HG03159 (cell line): ENCODE results near the gene PLXDC1.

Experiments used
- ATAC-seq: cut with Tn5 transposase; IDR thresholded peaks from one replicate; pipeline ENCODE4 v1.9.1; 2021; ENCODE audit warnings: mild to moderate bottlenecking, moderate library complexity; ENCODE audit not compliant: unreplicated experiment

Gene PLXDC1

GRCh38 chr17:39099663-39100286, 51.7 kb downstream of the PLXDC1 start:
- ATAC-seq: no peak

- ATAC-seq: no peak
These were observed 52.8 kb downstream of the PLXDC1 start for GRCh38 chr17:39098588-39098987.

GRCh38 chr17:39097537-39097936, 53.9 kb downstream of the PLXDC1 start:
- no peak for ATAC-seq

DNA sequence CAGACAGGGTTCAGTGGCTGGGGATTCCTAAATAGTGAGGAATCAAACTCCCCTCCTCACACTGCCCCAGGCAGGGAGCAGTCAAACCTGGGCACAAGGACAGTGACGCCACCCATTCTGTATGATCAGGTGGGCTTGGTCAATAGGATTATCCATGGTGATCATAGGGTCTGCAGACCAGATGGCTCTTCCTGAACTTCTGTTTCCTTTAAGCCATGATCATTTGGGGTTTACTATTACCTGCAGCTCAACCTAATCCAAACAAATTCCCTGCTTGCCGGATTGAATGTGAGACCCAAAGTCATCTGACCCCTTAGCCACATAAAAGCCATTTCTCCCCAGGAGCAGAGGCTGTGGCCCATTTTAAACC, 54.3 kb downstream of the PLXDC1 start:
- ATAC-seq: no peak

DNA sequence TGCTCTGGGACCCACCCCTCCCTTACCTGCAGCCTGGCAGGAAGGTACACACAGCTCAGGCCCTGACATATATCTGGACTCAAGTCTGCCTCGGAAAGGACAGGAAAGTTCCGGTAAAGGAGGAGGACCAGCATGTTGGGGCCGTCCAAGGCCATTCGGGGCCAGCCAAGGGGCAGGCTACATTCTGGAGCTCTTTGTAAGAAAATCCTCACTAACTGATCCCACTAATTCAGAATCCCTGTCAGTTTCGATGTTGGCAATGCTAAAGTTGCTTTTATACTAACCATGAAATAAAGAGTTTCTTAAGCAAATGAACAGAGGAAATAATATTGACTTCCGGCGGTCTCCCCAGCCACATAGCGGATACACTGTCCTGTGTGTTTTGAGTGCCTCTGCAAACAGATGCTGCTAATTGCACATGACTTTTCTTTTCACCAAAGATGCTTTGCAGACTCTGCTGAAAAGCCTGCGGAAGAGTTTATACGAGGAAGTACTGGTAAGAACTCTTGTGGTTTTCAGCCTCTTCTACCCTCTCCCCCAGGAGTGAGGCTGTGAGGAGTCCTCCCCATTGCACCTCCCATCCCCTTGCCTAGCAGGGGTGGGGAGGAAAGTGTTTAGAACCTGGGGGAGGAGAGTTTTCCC, 54.8 kb downstream of the PLXDC1 start:
- no peak for ATAC-seq

DNA sequence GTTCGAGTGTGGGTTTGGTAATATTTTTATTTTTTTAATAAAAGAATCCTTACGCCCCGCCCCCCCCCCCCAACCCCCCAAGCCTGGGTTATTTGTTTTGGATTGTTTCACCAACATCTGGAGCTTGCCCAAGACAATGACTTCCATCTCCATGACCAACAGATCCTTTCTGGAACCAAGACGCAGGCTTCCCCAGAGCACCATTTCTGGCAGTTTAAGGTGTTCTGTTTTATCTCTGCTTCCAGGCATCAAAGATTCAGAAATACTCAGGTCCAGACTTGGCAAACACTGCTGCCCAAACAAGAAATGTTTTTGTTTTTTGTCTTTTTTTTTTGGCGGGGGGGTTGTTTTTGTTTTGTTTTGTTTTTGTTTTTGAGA, 56.1 kb downstream of the PLXDC1 start:
- ATAC-seq: no peak

- ATAC-seq: no peak
These were observed 56.7 kb downstream of the PLXDC1 start for GRCh38 chr17:39094607-39095308.

DNA sequence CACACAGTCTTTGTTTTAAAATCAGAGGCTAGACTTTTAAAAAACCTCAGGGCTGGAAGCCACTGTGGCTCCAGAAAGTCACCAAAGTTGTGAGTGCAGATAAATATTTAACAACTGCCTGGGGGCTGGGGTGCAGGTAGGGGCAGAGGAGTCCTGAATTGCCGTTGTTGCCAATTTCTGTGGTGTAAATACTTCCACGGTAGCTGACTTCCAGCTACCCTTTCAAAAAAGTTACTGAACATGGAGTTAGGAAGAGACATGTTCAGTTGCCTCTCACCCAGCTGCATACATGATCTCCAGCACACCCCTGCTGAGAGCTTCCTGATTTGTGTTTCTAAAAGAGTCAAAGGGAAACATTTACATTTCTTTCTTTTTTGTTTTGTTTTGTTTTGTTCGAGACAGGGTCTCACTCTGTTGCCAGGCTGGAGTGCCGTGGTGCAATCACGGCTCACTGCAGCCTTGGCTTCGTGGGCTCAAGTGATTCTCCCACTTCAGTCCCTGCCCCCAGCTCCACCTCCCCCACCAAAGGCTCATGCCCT, 58.7 kb downstream of the PLXDC1 start:
- ATAC-seq: no peak

GRCh38 chr17:39090908-39091665, 60.4 kb downstream of the PLXDC1 start:
- ATAC-seq: no peak

DNA sequence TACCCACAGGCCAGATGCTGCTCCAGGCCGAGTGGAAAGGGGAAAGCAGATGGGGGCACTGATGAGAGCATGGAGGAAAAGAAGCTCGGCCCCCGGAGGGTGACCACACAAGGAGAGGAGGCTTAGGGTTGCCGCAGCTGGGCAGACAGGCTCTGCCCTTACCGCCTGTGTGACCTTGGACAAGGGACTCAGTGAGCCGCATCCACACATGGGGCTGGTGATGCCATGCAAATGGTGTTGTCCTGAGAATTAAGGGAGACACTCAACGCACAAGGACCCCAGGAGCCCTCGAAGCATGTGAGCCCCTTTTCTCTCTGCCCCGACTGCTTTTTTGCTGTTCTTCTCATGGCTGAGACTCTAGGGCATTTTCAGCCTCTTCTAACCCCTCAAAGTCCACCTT, 61.0 kb downstream of the PLXDC1 start:
- no peak for ATAC-seq

GRCh38 chr17:39084558-39084957, 66.9 kb downstream of the PLXDC1 start:
- ATAC-seq: no peak

- no peak for ATAC-seq
These were observed 68.2 kb downstream of the PLXDC1 start for GRCh38 chr17:39083270-39083669.

DNA sequence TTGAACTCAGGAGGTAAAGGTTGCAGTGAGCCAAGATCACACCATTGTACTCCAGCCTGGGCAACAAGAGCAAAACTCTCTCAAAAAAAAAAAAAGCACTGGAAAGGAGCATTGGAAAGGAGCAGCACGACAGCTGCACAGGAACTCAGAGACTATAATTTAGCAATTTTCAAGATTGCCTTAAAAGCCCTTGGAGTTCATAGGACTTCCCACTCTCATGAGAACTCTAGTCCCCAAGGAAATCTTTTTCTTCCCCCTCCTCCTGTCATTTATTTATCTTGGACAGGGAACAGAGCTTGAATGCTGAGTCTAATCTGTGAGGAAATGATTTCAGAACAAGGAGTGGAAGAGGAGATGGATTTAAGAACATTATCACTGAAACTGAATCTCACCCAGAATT, 69.0 kb downstream of the PLXDC1 start:
- ATAC-seq: no peak

DNA sequence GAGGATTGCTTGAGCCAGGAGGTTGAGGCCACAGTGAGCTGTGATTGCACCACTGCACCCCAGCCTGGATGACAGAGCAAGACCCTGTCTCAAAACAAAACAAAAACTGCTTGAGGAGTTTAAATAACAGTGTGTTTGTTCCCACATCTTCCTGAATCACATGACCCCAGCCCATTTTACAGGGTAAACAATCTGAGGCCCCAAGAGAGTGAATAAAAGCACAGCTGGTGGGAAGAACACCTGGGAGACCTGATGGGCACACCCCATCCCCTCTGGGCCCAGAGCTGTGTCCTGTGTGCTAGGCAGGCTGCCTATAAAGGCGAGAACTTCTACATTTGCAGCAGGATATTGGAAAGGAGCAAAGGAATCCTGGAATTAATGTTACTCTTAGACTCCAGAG, 69.6 kb downstream of the PLXDC1 start:
- ATAC-seq: no peak

DNA sequence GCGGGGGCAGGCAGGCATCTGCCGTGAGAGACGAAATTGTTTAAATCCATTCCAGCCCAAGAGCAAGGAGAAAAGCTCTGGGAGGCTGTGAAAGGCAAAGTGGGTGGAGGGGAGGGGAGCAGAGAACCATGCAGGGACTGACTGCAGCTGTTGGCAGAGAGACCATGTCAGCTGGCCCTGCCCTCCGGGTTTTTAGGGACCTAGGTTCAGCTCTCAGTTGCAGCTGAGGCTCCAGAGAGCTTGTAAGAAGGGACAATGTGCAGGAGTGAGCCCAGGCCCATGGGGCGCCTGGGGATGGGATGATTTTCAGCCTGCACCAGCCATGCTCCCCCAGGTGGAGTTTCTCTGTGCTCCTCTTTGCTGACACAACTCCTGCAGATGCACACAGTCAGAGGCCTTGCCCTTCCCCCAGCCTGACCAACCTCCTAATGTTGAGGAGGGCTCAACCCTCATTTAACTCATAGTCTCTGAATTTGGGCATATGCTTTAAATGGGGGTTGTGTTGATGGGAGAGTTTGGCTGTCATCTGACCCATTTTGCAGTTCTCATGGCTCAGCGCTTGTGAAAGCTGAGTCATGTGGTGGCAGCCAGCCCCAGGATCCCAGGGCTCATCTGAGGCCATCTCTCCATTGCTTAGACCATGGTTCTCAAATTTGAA, 70.9 kb downstream of the PLXDC1 start:
- no peak for ATAC-seq

DNA sequence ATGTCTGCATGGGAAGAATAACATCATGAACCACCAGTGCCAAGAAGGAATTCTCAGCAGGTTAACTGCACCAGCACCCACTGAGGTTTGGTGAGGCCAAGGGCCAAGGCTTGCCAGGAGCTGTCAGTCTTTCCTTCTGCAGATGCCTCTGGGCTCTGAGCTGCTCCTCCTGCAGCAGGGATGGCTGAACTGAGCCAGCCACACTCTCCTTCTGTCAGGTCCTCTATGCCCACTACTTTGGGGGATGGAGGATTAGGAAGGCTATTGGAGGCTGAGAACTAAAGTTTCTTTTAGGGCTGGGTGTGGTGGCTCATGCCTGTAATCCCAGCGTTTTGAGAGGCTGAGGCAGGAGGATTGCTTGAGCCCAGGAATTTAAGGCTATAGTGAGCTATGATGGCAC, 71.6 kb downstream of the PLXDC1 start:
- ATAC-seq: no peak

DNA sequence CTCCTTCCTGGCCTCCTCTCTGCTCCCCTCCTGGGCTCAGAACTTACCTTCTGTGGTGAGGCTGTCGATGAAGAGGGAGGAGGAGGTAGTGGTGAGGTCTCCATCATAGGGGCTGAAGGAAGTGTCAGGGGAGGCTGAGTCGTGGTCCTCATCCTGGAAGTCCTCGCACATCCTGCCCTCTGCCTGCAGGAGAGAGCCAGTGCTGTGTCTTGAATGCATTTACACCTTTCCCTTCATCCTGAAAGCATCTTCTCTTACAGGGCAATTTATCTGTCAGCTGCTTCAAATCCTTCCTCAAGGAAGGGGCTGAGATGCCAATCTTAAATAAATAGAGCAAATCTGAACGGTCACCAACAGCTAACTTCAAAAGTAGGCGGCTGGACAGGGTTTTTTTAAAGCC, 73.6 kb downstream of the PLXDC1 start:
- no peak for ATAC-seq

GRCh38 chr17:39077252-39077651, 74.2 kb downstream of the PLXDC1 start:
- no peak for ATAC-seq

DNA sequence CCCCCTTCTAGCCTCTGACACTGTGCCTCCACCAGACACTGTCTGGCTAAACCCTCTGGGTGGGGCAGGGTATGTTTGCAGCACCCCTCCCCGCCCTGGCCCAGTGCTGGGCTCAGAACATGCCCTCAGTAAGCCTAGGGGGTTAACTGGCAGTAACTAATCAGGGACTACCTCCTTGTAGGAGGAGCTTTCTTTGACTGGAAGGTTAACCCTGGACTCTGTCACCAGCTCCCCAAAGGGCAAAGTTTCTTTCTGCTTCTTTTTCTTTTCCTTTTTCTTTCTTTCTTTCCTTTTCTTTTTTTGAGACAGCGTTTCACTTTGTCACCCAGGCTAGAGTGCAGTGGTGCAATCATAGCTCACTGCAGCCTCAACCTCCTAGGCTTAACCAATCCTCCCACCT, 76.8 kb downstream of the PLXDC1 start:
- ATAC-seq: no peak

- no peak for ATAC-seq
These were observed 77.5 kb downstream of the PLXDC1 start for GRCh38 chr17:39073916-39074315.

GRCh38 chr17:39073353-39073752, 78.1 kb downstream of the PLXDC1 start:
- no peak for ATAC-seq
